ENCODE measurements around the gene ANKS1B. TPM values are rescaled to one million over a fixed set of nuclear protein-coding genes. Genes with fewer than 3 reads are reported as not detected.

The ANKS1B gene
- total RNA-seq, 1 donor from 2014 or later: 11.3 TPM

DNA sequence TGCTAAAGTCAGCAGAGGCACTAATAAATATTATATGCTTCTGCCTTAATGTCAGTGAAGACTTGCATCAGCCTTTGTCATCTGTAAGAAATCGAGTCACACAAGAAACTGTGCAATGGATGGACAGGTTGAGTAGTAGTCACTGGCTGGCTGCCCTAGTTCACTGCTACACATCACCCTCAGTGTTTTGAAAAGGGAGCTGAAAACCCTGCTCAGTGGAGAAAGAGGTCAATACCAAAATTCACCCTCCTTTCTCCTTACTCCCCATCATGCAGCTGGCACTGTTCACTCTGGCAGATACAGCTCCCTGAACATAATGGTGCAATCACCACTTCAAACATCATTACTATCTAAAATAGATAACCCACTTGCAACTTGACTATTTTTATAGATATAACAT, 6.6 kb downstream of the ANKS1B start:
- H3K9me3 Mint-ChIP-seq (ENCODE audit: unreplicated experiment): no peaks in the 10 kb centered on the region
- no peak overlapping the region for H3K27ac Mint-ChIP-seq (ENCODE audit: unreplicated experiment)
- TF ChIP-seq, protein P1, sequence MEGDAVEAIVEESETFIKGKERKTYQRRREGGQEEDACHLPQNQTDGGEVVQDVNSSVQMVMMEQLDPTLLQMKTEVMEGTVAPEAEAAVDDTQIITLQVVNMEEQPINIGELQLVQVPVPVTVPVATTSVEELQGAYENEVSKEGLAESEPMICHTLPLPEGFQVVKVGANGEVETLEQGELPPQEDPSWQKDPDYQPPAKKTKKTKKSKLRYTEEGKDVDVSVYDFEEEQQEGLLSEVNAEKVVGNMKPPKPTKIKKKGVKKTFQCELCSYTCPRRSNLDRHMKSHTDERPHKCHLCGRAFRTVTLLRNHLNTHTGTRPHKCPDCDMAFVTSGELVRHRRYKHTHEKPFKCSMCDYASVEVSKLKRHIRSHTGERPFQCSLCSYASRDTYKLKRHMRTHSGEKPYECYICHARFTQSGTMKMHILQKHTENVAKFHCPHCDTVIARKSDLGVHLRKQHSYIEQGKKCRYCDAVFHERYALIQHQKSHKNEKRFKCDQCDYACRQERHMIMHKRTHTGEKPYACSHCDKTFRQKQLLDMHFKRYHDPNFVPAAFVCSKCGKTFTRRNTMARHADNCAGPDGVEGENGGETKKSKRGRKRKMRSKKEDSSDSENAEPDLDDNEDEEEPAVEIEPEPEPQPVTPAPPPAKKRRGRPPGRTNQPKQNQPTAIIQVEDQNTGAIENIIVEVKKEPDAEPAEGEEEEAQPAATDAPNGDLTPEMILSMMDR (IDR thresholded peaks at IDR 0.05; ENCODE audit: partially characterized antibody, unreplicated experiment): no peak
- no peak overlapping the region for H3K4me3 Mint-ChIP-seq (ENCODE audit: unreplicated experiment)
- H3K36me3 Mint-ChIP-seq (ENCODE audit: unreplicated experiment): no peaks in the 10 kb centered on the region
- no peaks in the 10 kb centered on the region for H3K4me1 Mint-ChIP-seq (ENCODE audit: low read depth, unreplicated experiment)
- no peak for DNase-seq
- no peaks in the 10 kb centered on the region for H3K27me3 Mint-ChIP-seq (ENCODE audit: unreplicated experiment)

DNA sequence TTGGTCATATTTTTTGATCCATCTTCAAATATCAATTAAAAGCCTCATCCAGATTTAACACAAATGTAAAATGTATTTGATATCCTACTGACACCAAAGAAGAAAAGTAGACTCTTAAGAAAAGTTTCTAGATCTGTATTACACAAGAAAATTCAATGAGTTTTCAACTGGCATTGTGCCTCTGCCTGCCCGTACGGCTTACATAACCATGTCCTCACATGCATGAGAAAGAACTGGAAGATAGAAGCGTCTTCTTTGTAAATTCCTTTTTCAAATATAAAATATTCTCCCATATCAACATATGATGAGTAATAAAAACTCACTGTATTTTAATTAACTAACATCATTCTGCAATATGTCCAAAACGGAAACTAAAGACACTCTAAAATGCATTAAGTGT, 7.2 kb downstream of the ANKS1B start:
- Mint-ChIP-seq H3K27me3 (ENCODE audit: unreplicated experiment) (no peaks in the 10 kb centered on the region), H3K4me3 (ENCODE audit: unreplicated experiment) (no peak overlapping the region), H3K4me1 (ENCODE audit: low read depth, unreplicated experiment) (no peaks in the 10 kb centered on the region)

DNA sequence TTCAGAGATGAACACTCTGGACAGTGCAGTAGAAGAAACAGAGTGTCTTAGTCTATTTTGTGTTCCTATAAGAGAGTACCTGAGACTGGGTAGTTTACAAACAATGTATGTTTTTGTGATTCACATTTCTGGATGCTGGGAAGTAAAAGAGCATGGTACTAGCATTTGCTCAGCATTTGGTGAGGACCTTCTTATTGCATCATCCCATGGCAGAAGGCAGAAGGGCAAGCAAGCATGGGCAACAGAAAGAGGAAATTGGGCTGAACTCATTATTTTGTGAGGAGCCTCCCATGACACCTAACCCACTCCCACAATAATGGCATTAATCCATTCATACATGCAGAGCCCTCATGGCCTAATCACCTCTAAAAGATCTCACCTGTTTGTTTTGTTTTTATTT, 8.0 kb downstream of the ANKS1B start:
- Mint-ChIP-seq H3K27me3 (ENCODE audit: unreplicated experiment) (no peaks in the 10 kb centered on the region), H3K36me3 (ENCODE audit: unreplicated experiment) (no peaks in the 10 kb centered on the region), H3K9me3 (ENCODE audit: unreplicated experiment) (no peaks in the 10 kb centered on the region), H3K4me1 (ENCODE audit: low read depth, unreplicated experiment) (no peaks in the 10 kb centered on the region), H3K4me3 (ENCODE audit: unreplicated experiment) (no peak overlapping the region), H3K27ac (ENCODE audit: unreplicated experiment) (no peak overlapping the region)
- DNase-seq: no peak
- TF ChIP-seq, protein P1 (IDR thresholded peaks at IDR 0.05; ENCODE audit: partially characterized antibody, unreplicated experiment): no peak

More for the DNA sequence above, 7.2 kb downstream of the ANKS1B start:
- H3K9me3 Mint-ChIP-seq (ENCODE audit: unreplicated experiment): no peaks in the 10 kb centered on the region
- no peaks in the 10 kb centered on the region for H3K36me3 Mint-ChIP-seq (ENCODE audit: unreplicated experiment)
- TF ChIP-seq, protein P1 (IDR thresholded peaks at IDR 0.05; ENCODE audit: partially characterized antibody, unreplicated experiment): no peak
- DNase-seq: no peak
- H3K27ac Mint-ChIP-seq (ENCODE audit: unreplicated experiment): no peak overlapping the region

DNA sequence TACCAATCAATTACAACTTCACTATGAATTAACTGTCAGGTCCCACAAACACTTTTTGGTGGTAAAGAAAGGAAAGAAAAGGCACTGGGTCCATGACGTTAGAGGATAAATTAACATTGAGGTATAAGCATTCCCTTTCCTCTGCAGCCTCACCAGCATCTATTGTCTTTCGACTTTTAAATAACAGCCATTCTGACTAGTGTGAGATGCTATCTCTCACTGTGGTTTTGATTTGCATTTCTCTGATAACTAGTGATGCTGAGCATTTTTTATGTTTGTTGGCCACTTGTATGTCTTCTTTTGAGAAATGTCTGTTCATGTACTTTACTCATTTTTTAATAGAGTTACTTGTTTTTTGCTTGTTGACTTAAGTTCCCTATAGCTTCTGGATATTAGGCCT, 9.4 kb downstream of the ANKS1B start:
- Mint-ChIP-seq H3K27ac (ENCODE audit: unreplicated experiment) (no peak overlapping the region), H3K4me3 (ENCODE audit: unreplicated experiment) (no peak overlapping the region), H3K27me3 (ENCODE audit: unreplicated experiment) (no peaks in the 10 kb centered on the region), H3K9me3 (ENCODE audit: unreplicated experiment) (no peaks in the 10 kb centered on the region), H3K36me3 (ENCODE audit: unreplicated experiment) (no peaks in the 10 kb centered on the region), H3K4me1 (ENCODE audit: low read depth, unreplicated experiment) (no peaks in the 10 kb centered on the region)
- TF ChIP-seq, protein P1 (IDR thresholded peaks at IDR 0.05; ENCODE audit: partially characterized antibody, unreplicated experiment): no peak
- no peak for DNase-seq

DNA sequence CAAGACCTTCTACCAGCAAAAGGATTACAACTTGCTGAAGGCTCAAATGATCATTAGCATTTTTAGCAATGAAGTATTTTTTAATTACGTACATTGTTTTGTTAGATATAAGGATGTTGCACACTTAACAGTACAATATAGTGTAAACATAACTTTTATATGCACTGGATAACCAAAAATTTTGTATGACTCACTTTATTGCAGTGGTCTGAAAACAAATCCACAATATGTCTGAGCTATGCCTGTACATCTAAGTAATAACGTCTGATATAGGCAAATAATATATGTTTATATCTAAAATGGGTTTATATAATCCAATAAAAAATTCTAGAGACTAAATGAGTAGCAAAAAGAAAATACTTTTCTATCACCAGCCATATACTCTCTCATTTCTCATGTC, 10.6 kb downstream of the ANKS1B start:
- H3K9me3 Mint-ChIP-seq (ENCODE audit: unreplicated experiment): no peaks in the 10 kb centered on the region
- no peaks in the 10 kb centered on the region for H3K4me1 Mint-ChIP-seq (ENCODE audit: low read depth, unreplicated experiment)
- H3K27me3 Mint-ChIP-seq (ENCODE audit: unreplicated experiment): no peaks in the 10 kb centered on the region
- TF ChIP-seq, protein P1 (IDR thresholded peaks at IDR 0.05; ENCODE audit: partially characterized antibody, unreplicated experiment): no peak
- H3K4me3 Mint-ChIP-seq (ENCODE audit: unreplicated experiment): no peak overlapping the region
- DNase-seq: no peak
- H3K27ac Mint-ChIP-seq (ENCODE audit: unreplicated experiment): no peak overlapping the region
- no peaks in the 10 kb centered on the region for H3K36me3 Mint-ChIP-seq (ENCODE audit: unreplicated experiment)

Data from glutamatergic neuron (in vitro differentiated cells).